ENCODE measurements around the gene MEGF6. TPM values are rescaled to one million over a fixed set of nuclear protein-coding genes. Genes with fewer than 3 reads are reported as not detected.
"Not testable (repeated sequence)": the region's sequence is repeated elsewhere in the genome, so short reads cannot be mapped to it uniquely, and the experiment has no call there.

MEGF6 gene
- total and polyA plus RNA-seq, 12 donors: 1.8 to 14.1 (median 7.0) TPM

GRCh38 chr1:3625151-3625907 is 14.0 kb upstream of the MEGF6 start:
- Histone ChIP-seq H3K4me1 (peaks cover 12 to 40% (median 27%) of the 10 kb centered on the region in 9 donors), H3K27ac (peak overlapping the region; percentile 24 to 91 (median 82)), H3K36me3 (peaks cover 0 to 45% (median 26%) of the 10 kb centered on the region in 9 donors), H3K9me3 (no peaks in the 10 kb centered on the region), H3K27me3 (no peaks in the 10 kb centered on the region), H3K4me3 (peak overlapping the region; percentile 75 to 100 (median 92))
- peak in 5 of 8 donors; percentile 3 to 23 (median 14) for ATAC-seq
- DNase-seq: peak; percentile 29 to 34
- WGBS, 2 donors: 2% methylated on average over 50 to 68 of the region's 71 CpGs
- no peak for TF ChIP-seq CTCF (IDR thresholded peaks at IDR 0.05)
- intact Hi-C loops (cut with DNase I): no loop called here

- TF ChIP-seq CTCF (IDR thresholded peaks at IDR 0.05): no peak
- 1% methylated on average over 105 to 107 of the region's 108 CpGs for WGBS, 2 donors
- intact Hi-C loops (cut with DNase I): no loop called here
- Histone ChIP-seq H3K4me1 (peaks cover 12 to 40% (median 27%) of the 10 kb centered on the region in 9 donors), H3K9me3 (no peaks in the 10 kb centered on the region), H3K36me3 (peaks cover 0 to 37% (median 22%) of the 10 kb centered on the region in 9 donors), H3K27ac (peak within 1 kb of the TSS; percentile 24 to 91 (median 82)), H3K4me3 (peak within 1 kb of the TSS; percentile 75 to 100 (median 96)), H3K27me3 (no peaks in the 10 kb centered on the region)
- DNase-seq: peak; percentile 98 to 99
- ATAC-seq: peak; percentile 96 to 99 (median 98)
Measured at GRCh38 chr1:3624200-3625136, 13.2 kb upstream of the MEGF6 start, which contains the start of gene TPRG1L. TSS of gene TPRG1L (plus strand) at chr1:3625015. CDS start at chr1:3625073, 58 bp downstream.

GRCh38 chr1:3623441-3624199 is 12.3 kb upstream of the MEGF6 start:
- H3K9me3 ChIP-seq: no peaks in the 10 kb centered on the region
- TF ChIP-seq CTCF (IDR thresholded peaks at IDR 0.05): no peak
- H3K4me3 ChIP-seq: peak overlapping the region; percentile 75 to 100 (median 96)
- WGBS, 2 donors: 34% methylated on average over 23 of the region's 23 CpGs
- H3K36me3 ChIP-seq: peaks cover 0 to 28% (median 13%) of the 10 kb centered on the region in 9 donors
- no peak for ATAC-seq
- intact Hi-C loops (cut with DNase I): no loop called here
- peaks cover 12 to 43% (median 30%) of the 10 kb centered on the region in 9 donors for H3K4me1 ChIP-seq
- peak overlapping the region in 8 of 10 donors; percentile 36 to 91 (median 79) for H3K27ac ChIP-seq
- H3K27me3 ChIP-seq: no peaks in the 10 kb centered on the region
- DNase-seq: peak in 1 of 2 donors; percentile 10

- intact Hi-C loops (cut with DNase I); H3K9me3 ChIP-seq; DNase-seq; H3K4me3 ChIP-seq; ATAC-seq; H3K27me3 ChIP-seq; H3K27ac ChIP-seq: not testable (repeated sequence)
- Histone ChIP-seq H3K4me1 (peaks cover 12 to 46% (median 34%) of the 10 kb centered on the region in 9 donors), H3K36me3 (peaks cover 0 to 13% (median 0%) of the 10 kb centered on the region in 9 donors)
- 82 to 85% methylated on average over 9 of the region's 9 CpGs for WGBS, 2 donors
Measured at GRCh38 chr1:3622102-3622501, 10.8 kb upstream of the MEGF6 start.
